ENCODE data around the gene GH1.

GH1 gene

GRCh38 chr17:63961355-63962212 is 42.9 kb upstream of the GH1 start:
- Histone ChIP-seq H2BK5ac (ENCODE audit: low read length) (no peak overlapping the region), H3K27ac (ENCODE audit: low read depth, low read length) (no peak overlapping the region), H2BK120ac (ENCODE audit: low read depth, low read length) (no peak overlapping the region), H4K5ac (ENCODE audit: low read length) (no peak overlapping the region), H3K27me3 (ENCODE audit: insufficient read depth, low read length, poor library complexity) (peaks cover 4% of the 10 kb centered on the region), H3K36me3 (ENCODE audit: control insufficient read depth, insufficient read depth, low read length) (no peaks in the 10 kb centered on the region), H2AK5ac (ENCODE audit: low read length) (no peak overlapping the region), H3K9ac (ENCODE audit: low read length) (no peak overlapping the region), H3K56ac (ENCODE audit: low read length) (peak overlapping the region; percentile 37), H3K4me2 (ENCODE audit: low read length) (peak overlapping the region; percentile 48), H3K18ac (ENCODE audit: low read length) (no peak overlapping the region), H3K23ac (ENCODE audit: low read length) (no peak overlapping the region), H3K4me3 (ENCODE audit: low read length) (no peak overlapping the region), H3K79me1 (ENCODE audit: low read length) (no peaks in the 10 kb centered on the region), H3K79me2 (ENCODE audit: control insufficient read depth, insufficient read depth, low read length) (no peaks in the 10 kb centered on the region), H3K4me1 (ENCODE audit: control insufficient read depth, low read depth, low read length) (peaks cover 6% of the 10 kb centered on the region), H4K8ac (ENCODE audit: low read depth, low read length) (no peak overlapping the region), H3K4ac (ENCODE audit: low read depth, low read length) (no peak overlapping the region), H2BK15ac (replicated peaks; ENCODE audit: low read depth) (no peak overlapping the region)
- peak; percentile 98 for DNase-seq
- no CpG with 5 or more reads among the region's 37 CpGs for WGBS (ENCODE audit: extremely low coverage, insufficient coverage, low lambda C conversion rate)

DNA sequence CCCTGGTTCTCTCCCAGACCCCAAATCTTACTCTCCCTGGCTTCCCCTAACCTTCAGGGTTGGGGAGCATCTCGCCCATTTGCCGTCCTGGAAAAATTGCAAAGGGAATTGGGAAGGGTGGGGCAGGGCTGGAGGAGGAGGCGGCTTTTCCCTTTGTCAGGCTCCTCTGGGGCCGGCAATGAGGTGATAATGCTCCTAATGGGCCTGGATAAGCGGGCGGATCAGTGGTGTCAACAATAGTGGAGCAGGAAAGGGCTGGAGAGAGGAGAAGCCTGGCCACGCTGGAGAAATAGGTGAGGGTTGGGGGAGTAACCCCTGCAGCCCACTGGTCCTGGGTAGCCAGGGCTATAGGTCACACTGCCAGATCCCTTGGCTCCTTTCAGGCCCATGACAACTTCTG is 41.8 kb upstream of the GH1 start:
- Histone ChIP-seq H3K9ac (ENCODE audit: low read length) (no peak overlapping the region), H2BK120ac (ENCODE audit: low read depth, low read length) (no peak overlapping the region), H3K23ac (ENCODE audit: low read length) (no peak overlapping the region), H3K79me1 (ENCODE audit: low read length) (no peaks in the 10 kb centered on the region), H2AK5ac (ENCODE audit: low read length) (no peak overlapping the region), H3K79me2 (ENCODE audit: control insufficient read depth, insufficient read depth, low read length) (no peaks in the 10 kb centered on the region), H4K8ac (ENCODE audit: low read depth, low read length) (no peak overlapping the region), H3K4me2 (ENCODE audit: low read length) (no peak overlapping the region), H3K27me3 (ENCODE audit: insufficient read depth, low read length, poor library complexity) (peaks cover 4% of the 10 kb centered on the region), H3K18ac (ENCODE audit: low read length) (no peak overlapping the region), H2BK5ac (ENCODE audit: low read length) (no peak overlapping the region), H3K56ac (ENCODE audit: low read length) (peak overlapping the region; percentile 34), H2BK15ac (replicated peaks; ENCODE audit: low read depth) (no peak overlapping the region), H3K4me1 (ENCODE audit: control insufficient read depth, low read depth, low read length) (peaks cover 6% of the 10 kb centered on the region), H3K27ac (ENCODE audit: low read depth, low read length) (no peak overlapping the region), H3K36me3 (ENCODE audit: control insufficient read depth, insufficient read depth, low read length) (no peaks in the 10 kb centered on the region), H4K5ac (ENCODE audit: low read length) (no peak overlapping the region), H3K4me3 (ENCODE audit: low read length) (no peak overlapping the region), H3K4ac (ENCODE audit: low read depth, low read length) (no peak overlapping the region)
- no CpG with 5 or more reads among the region's 7 CpGs for WGBS (ENCODE audit: extremely low coverage, insufficient coverage, low lambda C conversion rate)
- peak; percentile 88 for DNase-seq

- Histone ChIP-seq H3K27ac (ENCODE audit: low read depth, low read length) (no peak overlapping the region), H2AK5ac (ENCODE audit: low read length) (no peak overlapping the region), H3K27me3 (ENCODE audit: insufficient read depth, low read length, poor library complexity) (peaks cover 4% of the 10 kb centered on the region), H3K36me3 (ENCODE audit: control insufficient read depth, insufficient read depth, low read length) (no peaks in the 10 kb centered on the region), H3K4ac (ENCODE audit: low read depth, low read length) (no peak overlapping the region), H4K8ac (ENCODE audit: low read depth, low read length) (no peak overlapping the region), H3K4me3 (ENCODE audit: low read length) (no peak overlapping the region), H3K56ac (ENCODE audit: low read length) (peak overlapping the region; percentile 34), H3K9ac (ENCODE audit: low read length) (no peak overlapping the region), H3K18ac (ENCODE audit: low read length) (no peak overlapping the region), H3K79me1 (ENCODE audit: low read length) (no peaks in the 10 kb centered on the region), H4K5ac (ENCODE audit: low read length) (no peak overlapping the region), H3K4me1 (ENCODE audit: control insufficient read depth, low read depth, low read length) (peaks cover 6% of the 10 kb centered on the region), H3K4me2 (ENCODE audit: low read length) (no peak overlapping the region), H3K79me2 (ENCODE audit: control insufficient read depth, insufficient read depth, low read length) (no peaks in the 10 kb centered on the region), H2BK5ac (ENCODE audit: low read length) (no peak overlapping the region), H2BK15ac (replicated peaks; ENCODE audit: low read depth) (no peak overlapping the region), H2BK120ac (ENCODE audit: low read depth, low read length) (no peak overlapping the region), H3K23ac (ENCODE audit: low read length) (no peak overlapping the region)
- no CpG with 5 or more reads among the region's 9 CpGs for WGBS (ENCODE audit: extremely low coverage, insufficient coverage, low lambda C conversion rate)
- no peak for DNase-seq
These were observed 41.4 kb upstream of the GH1 start for GRCh38 chr17:63960006-63960405.

GRCh38 chr17:63956296-63956920 is 37.8 kb upstream of the GH1 start:
- Histone ChIP-seq H3K56ac (ENCODE audit: low read length) (no peak overlapping the region), H3K79me2 (ENCODE audit: control insufficient read depth, insufficient read depth, low read length) (no peaks in the 10 kb centered on the region), H3K27ac (ENCODE audit: low read depth, low read length) (no peak overlapping the region), H2BK15ac (replicated peaks; ENCODE audit: low read depth) (no peak overlapping the region), H3K27me3 (ENCODE audit: insufficient read depth, low read length, poor library complexity) (peaks cover 4% of the 10 kb centered on the region), H3K4me2 (ENCODE audit: low read length) (no peak overlapping the region), H2AK5ac (ENCODE audit: low read length) (no peak overlapping the region), H3K18ac (ENCODE audit: low read length) (no peak overlapping the region), H3K79me1 (ENCODE audit: low read length) (no peaks in the 10 kb centered on the region), H3K4me1 (ENCODE audit: control insufficient read depth, low read depth, low read length) (peaks cover 4% of the 10 kb centered on the region), H4K5ac (ENCODE audit: low read length) (no peak overlapping the region), H3K4ac (ENCODE audit: low read depth, low read length) (no peak overlapping the region), H3K36me3 (ENCODE audit: control insufficient read depth, insufficient read depth, low read length) (no peaks in the 10 kb centered on the region), H3K9ac (ENCODE audit: low read length) (no peak overlapping the region), H2BK120ac (ENCODE audit: low read depth, low read length) (no peak overlapping the region), H4K8ac (ENCODE audit: low read depth, low read length) (no peak overlapping the region), H3K4me3 (ENCODE audit: low read length) (no peak overlapping the region), H3K23ac (ENCODE audit: low read length) (no peak overlapping the region), H2BK5ac (ENCODE audit: low read length) (no peak overlapping the region)
- WGBS (ENCODE audit: extremely low coverage, insufficient coverage, low lambda C conversion rate): no CpG with 5 or more reads among the region's 5 CpGs
- no peak for DNase-seq

DNA sequence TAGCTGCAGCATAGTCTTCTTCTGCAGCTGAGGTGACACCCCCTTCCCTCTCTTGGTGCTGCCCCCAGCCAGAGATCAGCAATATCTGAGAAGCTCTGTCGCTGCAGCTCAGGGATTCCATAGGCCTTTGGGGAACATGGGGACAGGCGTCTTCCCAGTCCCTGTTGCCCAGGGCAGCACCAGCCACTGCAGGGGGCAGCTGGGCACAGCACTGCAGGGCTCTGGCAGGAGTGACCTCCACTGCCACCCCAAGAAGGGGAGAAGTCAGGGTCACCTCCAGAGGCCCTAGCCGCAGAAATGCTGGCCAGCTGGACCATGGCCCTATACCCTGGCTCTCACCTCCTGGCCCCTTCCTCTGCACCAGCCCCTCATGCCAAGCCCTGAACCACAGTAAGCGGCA is 37.2 kb upstream of the GH1 start:
- Histone ChIP-seq H3K56ac (ENCODE audit: low read length) (no peak overlapping the region), H3K27me3 (ENCODE audit: insufficient read depth, low read length, poor library complexity) (peaks cover 4% of the 10 kb centered on the region), H3K4ac (ENCODE audit: low read depth, low read length) (no peak overlapping the region), H3K18ac (ENCODE audit: low read length) (no peak overlapping the region), H3K9ac (ENCODE audit: low read length) (no peak overlapping the region), H3K36me3 (ENCODE audit: control insufficient read depth, insufficient read depth, low read length) (no peaks in the 10 kb centered on the region), H3K79me1 (ENCODE audit: low read length) (no peaks in the 10 kb centered on the region), H2AK5ac (ENCODE audit: low read length) (no peak overlapping the region), H3K4me3 (ENCODE audit: low read length) (no peak overlapping the region), H2BK120ac (ENCODE audit: low read depth, low read length) (no peak overlapping the region), H2BK15ac (replicated peaks; ENCODE audit: low read depth) (no peak overlapping the region), H4K5ac (ENCODE audit: low read length) (no peak overlapping the region), H2BK5ac (ENCODE audit: low read length) (no peak overlapping the region), H4K8ac (ENCODE audit: low read depth, low read length) (no peak overlapping the region), H3K4me1 (ENCODE audit: control insufficient read depth, low read depth, low read length) (peaks cover 1% of the 10 kb centered on the region), H3K23ac (ENCODE audit: low read length) (no peak overlapping the region), H3K79me2 (ENCODE audit: control insufficient read depth, insufficient read depth, low read length) (no peaks in the 10 kb centered on the region), H3K27ac (ENCODE audit: low read depth, low read length) (no peak overlapping the region), H3K4me2 (ENCODE audit: low read length) (no peak overlapping the region)
- DNase-seq: no peak
- no CpG with 5 or more reads among the region's 4 CpGs for WGBS (ENCODE audit: extremely low coverage, insufficient coverage, low lambda C conversion rate)
